AG04450 (cell line): ENCODE results near the gene AP1S2. TPM values are rescaled to one million over a fixed set of nuclear protein-coding genes. Genes with fewer than 3 reads are reported as not detected.

Experiments used
- CTCF ChIA-PET: fragments of 300-600, 350-600 bp; formaldehyde crosslinking; extraction: SDS; loops from one replicate; lab custom pipeline; 2022; ENCODE audit warnings: antibody characterized with exemption, inconsistent platforms; lab: Charles Lee
- POLR2A ChIA-PET: fragments of 350-600 bp; formaldehyde crosslinking; extraction: SDS; loops from one replicate; lab custom pipeline; 2021; ENCODE audit warnings: antibody characterized with exemption, inconsistent platforms; lab: Yijun Ruan, JAX
- DNase-seq: peaks from one replicate; pipeline ENCODE4 v3.0.0-alpha.2; 2011; ENCODE audit warnings: low read depth, low spot score
- H3K27ac ChIP-seq: one replicate; pipeline ENCODE4 v1.5.1; 2012; ENCODE audit warnings: low read depth, low read length, control low read depth
- H3K27me3 ChIP-seq: one replicate; pipeline ENCODE4 v1.6.0; 2012; ENCODE audit warnings: low read length; ENCODE audit not compliant: control insufficient read depth, insufficient read depth
- H3K4me3 ChIP-seq: 2 replicates; pipeline ENCODE4 v1.5.1; 2011; ENCODE audit warnings: mild to moderate bottlenecking, low read depth, low read length, control low read depth
- H3K9me3 ChIP-seq: 2 replicates; pipeline ENCODE4 v1.5.1; 2012; ENCODE audit warnings: low read length; ENCODE audit not compliant: control insufficient read depth, insufficient read depth
- CTCF ChIP-seq: IDR thresholded peaks from 2 replicates; pipeline ENCODE4 v1.5.1; 2011; ENCODE audit warnings: low read depth, low read length, control low read depth, inconsistent platforms
- polyA plus RNA-seq: library from polyadenylated mRNA; depleted of rRNA; stranded (reverse); fragments of >200 nt; gene quantifications from 2 replicates; pipeline ENCODE4 v1.2.3, GENCODE V29; 2011

Gene AP1S2
- polyA plus RNA-seq, 1 experiment: 60.8 TPM

GRCh38 chrX:15849555-15849954, 5.1 kb downstream of the AP1S2 start:
- Histone ChIP-seq H3K27ac (no peak overlapping the region), H3K9me3 (no peaks in the 10 kb centered on the region), H3K4me3 (no peak overlapping the region), H3K27me3 (no peaks in the 10 kb centered on the region)
- POLR2A ChIA-PET: no interaction called here
- CTCF ChIA-PET: interaction anchor here (0.6 to 2.0 kb wide), 7 partner anchors 10 to 846 kb away, joined by 3 to 5 read pairs (median 4); partner anchors contain the start of gene GRPR
- no peak for DNase-seq
- TF ChIP-seq CTCF: peak; percentile 39

GRCh38 chrX:15848576-15848975, 6.0 kb downstream of the AP1S2 start:
- no peak overlapping the region for H3K27ac ChIP-seq
- DNase-seq: no peak
- TF ChIP-seq CTCF: no peak
- no peaks in the 10 kb centered on the region for H3K9me3 ChIP-seq
- no peaks in the 10 kb centered on the region for H3K27me3 ChIP-seq
- CTCF ChIA-PET: interaction anchor here (1.3 to 2.0 kb wide), 3 partner anchors 12 to 597 kb away, joined by 4 to 5 read pairs (median 4); partner anchors contain the start of gene GRPR
- H3K4me3 ChIP-seq: no peak overlapping the region
- POLR2A ChIA-PET: no interaction called here

GRCh38 chrX:15843960-15844359, 10.7 kb downstream of the AP1S2 start:
- POLR2A ChIA-PET: no interaction called here
- no peak overlapping the region for H3K4me3 ChIP-seq
- no peaks in the 10 kb centered on the region for H3K9me3 ChIP-seq
- no peaks in the 10 kb centered on the region for H3K27me3 ChIP-seq
- CTCF ChIA-PET: no interaction called here
- no peak for TF ChIP-seq CTCF
- H3K27ac ChIP-seq: no peak overlapping the region
- no peak for DNase-seq

GRCh38 chrX:15841853-15842516, 12.6 kb downstream of the AP1S2 start:
- no peaks in the 10 kb centered on the region for H3K9me3 ChIP-seq
- DNase-seq: no peak
- H3K4me3 ChIP-seq: no peak overlapping the region
- no peak overlapping the region for H3K27ac ChIP-seq
- H3K27me3 ChIP-seq: no peaks in the 10 kb centered on the region
- ChIA-PET CTCF (no interaction called here), POLR2A (no interaction called here)
- TF ChIP-seq CTCF: no peak

- TF ChIP-seq CTCF: 0 out of 2 replicates have a peak, but pooled peaks have one; percentile 11
- POLR2A ChIA-PET: no interaction called here
- no peaks in the 10 kb centered on the region for H3K27me3 ChIP-seq
- H3K4me3 ChIP-seq: no peak overlapping the region
- H3K9me3 ChIP-seq: no peaks in the 10 kb centered on the region
- no peak for DNase-seq
- CTCF ChIA-PET: no interaction called here
- no peak overlapping the region for H3K27ac ChIP-seq
These were observed 16.6 kb downstream of the AP1S2 start for GRCh38 chrX:15838017-15838416.
